HG03521 (cell line): ENCODE results near the gene TRIM40.

Experiments
- ATAC-seq: cut with Tn5 transposase; IDR thresholded peaks from one replicate; pipeline ENCODE4 v1.9.1; 2021; ENCODE audit warnings: mild to moderate bottlenecking, moderate library complexity; ENCODE audit not compliant: unreplicated experiment

The TRIM40 gene

DNA sequence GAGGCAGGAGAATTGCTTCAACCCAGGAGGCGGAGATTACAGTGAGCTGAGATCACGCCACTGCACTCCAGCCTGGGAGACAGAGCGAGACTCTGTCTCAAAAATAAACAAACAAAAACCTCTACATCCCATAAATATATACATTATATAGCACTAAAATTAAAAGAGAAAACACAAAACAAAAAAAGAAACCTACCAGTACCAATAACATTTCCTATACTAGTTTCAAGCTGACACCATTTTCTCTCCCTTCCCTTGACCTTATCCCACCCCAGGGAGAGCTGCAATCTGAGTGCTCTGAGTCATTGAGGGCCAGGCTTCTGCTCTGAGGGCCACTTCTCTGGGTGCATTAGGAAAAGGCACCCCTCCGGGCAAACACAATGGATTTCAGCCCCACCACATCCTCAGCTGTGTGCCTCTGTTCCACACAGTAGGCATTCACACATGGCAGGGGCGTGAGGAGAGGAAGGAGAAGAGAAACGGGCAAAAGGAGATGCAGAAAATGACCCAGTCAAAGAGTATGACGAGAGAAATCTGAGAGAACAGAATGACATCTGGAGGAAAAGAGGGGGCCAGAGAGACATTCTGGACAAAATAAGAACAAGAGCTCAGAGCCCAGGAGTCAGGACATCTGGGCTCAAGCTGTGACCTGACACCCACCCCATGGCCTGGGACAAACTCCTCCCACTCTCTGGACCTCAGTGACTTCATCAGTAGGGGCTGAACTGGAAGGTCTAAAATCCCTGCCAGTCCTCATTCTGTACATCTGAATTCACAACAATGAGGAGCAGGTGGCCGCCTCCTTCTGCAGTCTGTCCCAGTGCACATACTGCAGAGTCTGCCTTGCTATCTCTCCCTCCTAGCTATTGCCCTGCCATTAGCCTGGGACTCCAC, 59.1 kb downstream of the TRIM40 start:
- no peak for ATAC-seq

DNA sequence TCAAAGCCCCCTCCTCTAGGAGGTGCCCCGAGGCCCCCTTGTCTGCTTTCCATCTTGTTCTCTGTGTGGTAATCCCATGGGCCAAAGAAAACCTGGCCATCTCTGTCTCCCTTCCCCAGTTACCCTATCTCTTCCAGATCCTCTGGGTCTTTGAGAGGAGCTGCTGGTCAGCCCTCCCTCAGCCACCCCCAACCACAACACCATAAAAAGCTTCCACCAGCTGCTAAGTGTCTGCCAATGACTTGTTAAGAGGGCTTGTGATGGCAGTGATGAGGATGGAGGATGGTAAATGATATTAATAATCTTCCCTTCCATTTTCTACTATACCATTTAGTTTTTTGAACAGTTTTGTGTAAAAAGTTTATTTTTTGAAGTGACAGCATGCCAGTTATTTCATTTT, 60.0 kb downstream of the TRIM40 start:
- no peak for ATAC-seq

DNA sequence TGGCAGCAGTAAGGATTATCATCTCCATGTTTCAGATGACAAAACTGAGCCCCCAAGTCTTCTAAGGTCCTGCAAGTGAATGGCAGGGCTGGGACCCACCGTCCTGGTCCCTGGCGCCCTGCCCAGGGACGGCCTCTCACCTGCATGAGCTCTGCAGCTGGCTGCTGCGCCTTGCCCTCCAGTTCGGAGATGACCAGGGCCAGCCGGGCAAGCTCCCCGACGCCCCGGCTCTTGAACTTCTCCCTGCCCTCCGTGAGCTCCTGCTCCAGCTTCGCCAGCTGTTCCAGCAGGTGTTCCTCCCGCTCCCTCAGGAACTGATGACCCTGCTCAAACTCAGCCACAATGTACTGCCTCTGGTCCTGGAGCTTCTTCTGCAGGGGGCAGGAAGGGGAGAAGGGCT, 60.4 kb downstream of the TRIM40 start:
- no peak for ATAC-seq
